Right lung (tissue), 5 donors: ENCODE measurements around the gene DOCK2. TPM values are rescaled to one million over a fixed set of nuclear protein-coding genes. Genes with fewer than 3 reads are reported as not detected.

ENCODE experiments used
- DNase-seq, 2 donors: peaks; one replicate each; pipeline ENCODE4 v3.0.0-alpha.2; 2013
- polyA plus RNA-seq, 5 donors: library from polyadenylated mRNA; unstranded; fragments of 120-200 nt; gene quantifications; one replicate each; pipeline versions ENCODE4 v1.2.1 to v1.2.3, GENCODE V29; 2013; ENCODE audit warnings: inconsistent platforms in 1 of 5, low replicate concordance in 1 of 5; ENCODE audit not compliant: insufficient read length in 5 of 5, insufficient read depth in 1 of 5

Gene DOCK2
- polyA plus RNA-seq, 5 donors: 4.7 to 7.2 (median 5.4) TPM

- DNase-seq: no peak
Observed at GRCh38 chr5:170049713-170050112, 412.6 kb downstream of the DOCK2 start.

GRCh38 chr5:170053896-170054295, 416.8 kb downstream of the DOCK2 start:
- no peak for DNase-seq

- DNase-seq: no peak
Observed at GRCh38 chr5:170055606-170056005, 418.5 kb downstream of the DOCK2 start.

GRCh38 chr5:170056561-170057267, 419.6 kb downstream of the DOCK2 start:
- DNase-seq: no peak

- DNase-seq: peak; percentile 42 to 49
Observed at GRCh38 chr5:170057311-170057710, 420.2 kb downstream of the DOCK2 start.

- DNase-seq: no peak
Observed at GRCh38 chr5:170059221-170059620, 422.1 kb downstream of the DOCK2 start.

- no peak for DNase-seq
Observed at GRCh38 chr5:170067152-170067551, 430.1 kb downstream of the DOCK2 start.

GRCh38 chr5:170067574-170068170, 430.6 kb downstream of the DOCK2 start:
- no peak for DNase-seq

- no peak for DNase-seq
Observed at GRCh38 chr5:170069512-170069911, 432.4 kb downstream of the DOCK2 start.

- peak; percentile 9 to 33 for DNase-seq
Observed at GRCh38 chr5:170070556-170071412, 433.7 kb downstream of the DOCK2 start.

- DNase-seq: no peak
Observed at GRCh38 chr5:170071748-170072147, 434.7 kb downstream of the DOCK2 start.

- no peak for DNase-seq
Observed at GRCh38 chr5:170075696-170076095, 438.6 kb downstream of the DOCK2 start.

GRCh38 chr5:170076211-170076610, 439.1 kb downstream of the DOCK2 start:
- no peak for DNase-seq

GRCh38 chr5:170076739-170077138, 439.7 kb downstream of the DOCK2 start:
- no peak for DNase-seq

GRCh38 chr5:170077526-170077925, 440.5 kb downstream of the DOCK2 start:
- no peak for DNase-seq

- no peak for DNase-seq
Observed at GRCh38 chr5:170078458-170078857, 441.4 kb downstream of the DOCK2 start.

- DNase-seq: no peak
Observed at GRCh38 chr5:170078931-170079330, 441.9 kb downstream of the DOCK2 start.

GRCh38 chr5:170080217-170080616, 443.1 kb downstream of the DOCK2 start:
- no peak for DNase-seq

- no peak for DNase-seq
Observed at GRCh38 chr5:170080786-170081445, 443.8 kb downstream of the DOCK2 start.

- DNase-seq: no peak
Observed at GRCh38 chr5:170081616-170082015, 444.5 kb downstream of the DOCK2 start.

GRCh38 chr5:170082701-170083100, 445.6 kb downstream of the DOCK2 start:
- DNase-seq: no peak

- DNase-seq: no peak
Observed at GRCh38 chr5:170087168-170087817, 450.2 kb downstream of the DOCK2 start.
